ENCODE results near the gene TNFRSF6B. TPM values are rescaled to one million over a fixed set of nuclear protein-coding genes. Genes with fewer than 3 reads are reported as not detected.

TNFRSF6B gene
- total and polyA plus RNA-seq, 2 of the 4 experiments (the other 2 are of a cell fraction), result 1.3 to 11.0 TPM

DNA sequence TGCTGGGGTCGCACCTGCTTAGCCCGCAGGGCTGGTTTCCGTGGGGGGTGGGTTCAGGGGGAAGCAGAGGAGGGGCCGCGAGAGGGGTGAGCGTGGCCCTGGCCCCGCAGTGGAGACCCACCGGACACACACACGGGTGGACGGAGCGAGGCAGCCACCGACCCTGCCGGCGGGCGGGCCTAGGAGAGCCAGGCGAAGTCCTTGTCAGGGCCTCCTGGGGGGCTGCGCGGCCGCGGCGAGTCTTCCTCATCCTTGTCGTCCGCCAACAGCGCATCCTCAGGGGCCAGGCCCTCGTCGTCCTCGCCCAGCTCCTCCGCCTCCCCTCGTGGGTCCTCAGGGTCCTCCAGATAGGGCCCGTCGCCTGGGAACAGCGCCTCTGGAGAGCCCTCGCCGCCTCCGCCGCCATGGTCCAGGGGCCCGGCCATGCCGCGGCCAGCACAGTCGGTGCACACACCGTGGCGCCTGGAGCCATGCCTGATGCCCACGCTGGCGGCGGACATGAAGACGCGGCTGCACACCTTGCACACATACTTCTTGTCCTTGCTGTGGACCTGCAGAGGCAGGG lies 50.4 kb downstream of the TNFRSF6B start:
- TF ChIP-seq CEBPB (IDR thresholded peaks at IDR 0.05; ENCODE audit: low read depth, low read length), result no peak
- no peak for TF ChIP-seq SMC3 (IDR thresholded peaks at IDR 0.05; ENCODE audit: low read depth, low read length)
- no peak for TF ChIP-seq BHLHE40 (IDR thresholded peaks at IDR 0.05; ENCODE audit: low read depth, low read length)

More for the DNA sequence above, 50.4 kb downstream of the TNFRSF6B start:
- no peak overlapping the region for H3K14ac ChIP-seq (replicated peaks; ENCODE audit: low read depth, low read length)
- ChIA-PET POLR2A (ENCODE audit: unreplicated experiment) (no interaction called here), CTCF (no interaction called here)
- H3K9me3 ChIP-seq (ENCODE audit: control insufficient read depth, insufficient read depth, low read length), result no peaks in the 10 kb centered on the region
- no peak overlapping the region for H3K9ac ChIP-seq (ENCODE audit: low read depth, low read length)
- intact Hi-C loops (cut with micrococcal nuclease) (no loop called here), in situ Hi-C loops (cut with MboI; ENCODE audit: low sequenced_read_pairs) (no loop called here), dilution Hi-C loops (cut with HindIII; ENCODE audit: low sequenced_read_pairs, unreplicated experiment) (no loop called here)
- H2AFZ ChIP-seq (replicated peaks; ENCODE audit: low read length, poor library complexity), result no peak overlapping the region
- no peak overlapping the region for H2BK20ac ChIP-seq (ENCODE audit: low read depth, low read length)
- H3K4me2 ChIP-seq (ENCODE audit: low read depth, low read length), result no peak overlapping the region
- H3K23ac ChIP-seq (ENCODE audit: low read depth, low read length), result no peak overlapping the region
- no peak overlapping the region for H2BK120ac ChIP-seq (ENCODE audit: low read depth, low read length)
- no peak for DNase-seq
- no peak overlapping the region for H4K8ac ChIP-seq (ENCODE audit: low read depth in 2 of 2, low read length in 2 of 2)
- no peak overlapping the region for H3K56ac ChIP-seq (ENCODE audit: extremely low read depth, insufficient read depth, low read length)
- H3K4ac ChIP-seq (ENCODE audit: low read depth, low read length), result no peak overlapping the region
- H4K5ac ChIP-seq (ENCODE audit: low read depth, low read length), result no peak overlapping the region
- ATAC-seq (ENCODE audit: low read depth), result no peak
- no peaks in the 10 kb centered on the region for H3K9me1 ChIP-seq (ENCODE audit: insufficient read depth, low read length)
- no peak overlapping the region for H2BK15ac ChIP-seq (ENCODE audit: low read depth, low read length)
- H3K36me3 ChIP-seq (ENCODE audit: control insufficient read depth, insufficient read depth, low read length), result peaks cover 24% of the 10 kb centered on the region; the same call in 1 of the 2 replicates
- no peak overlapping the region for H2BK5ac ChIP-seq (ENCODE audit: low read depth, low read length, poor library complexity, severe bottlenecking)
- no TSS peak for BruUV-seq (replicated peaks)
- H3K4me1 ChIP-seq (ENCODE audit: control insufficient read depth, insufficient read depth, low read length), result no peaks in the 10 kb centered on the region
- H4K91ac ChIP-seq (ENCODE audit: insufficient read depth, low read depth, low read length), result no peak overlapping the region
- no peaks in the 10 kb centered on the region; the same call in 1 of the 2 replicates for H4K20me1 ChIP-seq (ENCODE audit: insufficient read depth, low read length)
- H2AK5ac ChIP-seq (ENCODE audit: low read depth, low read length), result no peak overlapping the region
- no peak overlapping the region for H2AK9ac ChIP-seq (replicated peaks; ENCODE audit: low read depth, low read length, poor library complexity)
- peaks cover 0 to under 1% of the 10 kb centered on the region in 2 experiments; a peak in 1 of 4 replicates for H3K79me1 ChIP-seq (ENCODE audit: low read depth in 1 of 2, low read length in 2 of 2)
- WGBS, 2 experiments (ENCODE audit: extremely low coverage in 2 of 2, insufficient read length in 1 of 2), result 95% methylated on average over 11 of the region's 47 CpGs; no CpG with 5 or more reads in 1 of the 2 experiments
- no peak overlapping the region for H3K4me3 ChIP-seq (ENCODE audit: insufficient read depth, low read depth, low read length)
- H3K27me3 ChIP-seq (ENCODE audit: control insufficient read depth, insufficient read depth, low read length), result no peaks in the 10 kb centered on the region
- no peak overlapping the region for H3K27ac ChIP-seq (ENCODE audit: insufficient read depth, low read length)
- no peak overlapping the region for H3K18ac ChIP-seq (ENCODE audit: low read depth, low read length)
